Transverse colon (tissue), 4 donors: ENCODE results near the gene HIRIP3. TPM values are rescaled to one million over a fixed set of nuclear protein-coding genes. Genes with fewer than 3 reads are reported as not detected.

Experiments used
- DNase-seq: peaks from one replicate; pipeline ENCODE4 v3.0.0-alpha.2; 2019
- H3K27ac ChIP-seq, 4 donors: fragments of 200-600 bp; sonication (generic); 2 replicates each; pipeline ENCODE4 v1.5.1; 2016 to 2018; ENCODE audit warnings: inconsistent platforms in 4 of 4
- H3K27me3 ChIP-seq: fragments of 200-600 bp; sonication (generic); 2 replicates; pipeline ENCODE4 v1.5.1; 2017; ENCODE audit warnings: inconsistent platforms
- H3K36me3 ChIP-seq, 4 donors: fragments of 200-600 bp; sonication (generic); 2 replicates each; pipeline ENCODE4 v1.5.1; 2017 to 2019; ENCODE audit warnings: inconsistent platforms in 4 of 4
- H3K4me1 ChIP-seq, 4 donors: fragments of 200-600 bp; sonication (generic); 2 replicates each; pipeline ENCODE4 v1.5.1; 2017 to 2020; ENCODE audit warnings: inconsistent platforms in 4 of 4
- H3K4me3 ChIP-seq, 4 donors: fragments of 200-600 bp; sonication (generic); 1 replicate in 1 of 4; 2 replicates in 3 of 4; pipeline versions ENCODE4 v1.5.1 to v1.6.1; 2017 to 2019; ENCODE audit warnings: inconsistent platforms in 4 of 4
- H3K9me3 ChIP-seq, 2 donors: fragments of 200-600 bp; sonication (generic); 2 replicates each; pipeline ENCODE4 v1.5.1; 2017 to 2019; ENCODE audit warnings: inconsistent platforms in 2 of 2
- CTCF ChIP-seq, 5 experiments: fragments of 200-600 bp in 3 of 5; fragments of 450-650 bp in 2 of 5; sonication (generic) in 3 of 5; IDR thresholded peaks; 1 replicate in 2 of 5; 2 replicates in 3 of 5; pipeline ENCODE4 v1.5.1; 2016 to 2017; ENCODE audit warnings: antibody characterized with exemption in 5 of 5, inconsistent platforms in 3 of 5, mild to moderate bottlenecking in 2 of 5, moderate library complexity in 1 of 5
- EP300 ChIP-seq: sonication (generic); formaldehyde crosslinking; IDR thresholded peaks from one replicate; pipeline ENCODE4 v1.6.1; 2017; ENCODE audit warnings: antibody characterized with exemption, low read depth
- POLR2A ChIP-seq: fragments of 450-650 bp; IDR thresholded peaks from one replicate; pipeline ENCODE4 v1.6.1; 2016; ENCODE audit warnings: antibody characterized with exemption, mild to moderate bottlenecking, moderate library complexity
- POLR2AphosphoS5 ChIP-seq, 3 donors: sonication (generic); formaldehyde crosslinking; IDR thresholded peaks; one replicate each; pipeline ENCODE4 v1.6.1; 2016; ENCODE audit warnings: antibody characterized with exemption in 3 of 3
- WGBS, 2 donors: methylation state at CpG; one replicate each; pipeline ENCODE4 v1.1.5; 2018; ENCODE audit warnings: low coverage in 1 of 2; 5-methylcytosine and 5-hydroxymethylcytosine counted together
- in situ Hi-C, 4 donors: fragments of 200-750 bp; cut with MboI; loops; one replicate each; pipeline versions ENCODE4 v1.15.0 to v1.15.1; 2017; ENCODE audit warnings: low sequenced_read_pairs in 3 of 4, low pct_ligation_motif_present in 1 of 4, low pct_unique_long_range_greater_than_20kb in 1 of 4
- intact Hi-C: fragments of 100-400 bp; cut with DNase I; formaldehyde crosslinking; loops from one replicate; pipeline ENCODE4 v1.15.1; 2023; ENCODE audit warnings: low total_unique reads
- total RNA-seq, 4 donors: library from RNA; depleted of rRNA; stranded (reverse); fragments of >200 nt; gene quantifications; one replicate each; pipeline ENCODE4 v1.1.0, GENCODE V29; 2016

HIRIP3 gene
- total RNA-seq, 4 donors from 2014 or later = 1.8 to 11.7 (median 8.8) TPM

- peaks cover 25% of the 10 kb centered on the region for H3K27me3 ChIP-seq
- no peak overlapping the region for H3K4me3 ChIP-seq
- TF ChIP-seq POLR2A (no peak), CTCF (IDR thresholded peaks at IDR 0.05) (no peak), POLR2AphosphoS5 (IDR thresholded peaks at IDR 0.05) (no peak), EP300 (no peak)
- no peaks in the 10 kb centered on the region for H3K9me3 ChIP-seq
- 56 to 83% methylated on average over 1 to 18 of the region's 18 CpGs for WGBS, 2 donors
- DNase-seq = no peak
- H3K4me1 ChIP-seq = peaks cover 8 to 20% (median 17%) of the 10 kb centered on the region in 4 donors
- in situ Hi-C loops = loop anchor here in 2 of 4 donors (25.0 kb wide), 2 partner anchors 144 to 319 kb away; partner anchors contain the start of genes CDIPT (in 2 of the 2) and QPRT (in 1 of the 2)
- no peaks in the 10 kb centered on the region for H3K36me3 ChIP-seq
- intact Hi-C loops = no loop called here
- H3K27ac ChIP-seq = no peak overlapping the region
These were observed 10.7 kb upstream of the HIRIP3 start for GRCh38 chr16:30006095-30006473.

- Histone ChIP-seq H3K27ac (no peak overlapping the region), H3K4me3 (no peak overlapping the region), H3K4me1 (peaks cover 3 to 14% (median 11%) of the 10 kb centered on the region in 4 donors), H3K9me3 (no peaks in the 10 kb centered on the region), H3K27me3 (peaks cover 20% of the 10 kb centered on the region), H3K36me3 (no peaks in the 10 kb centered on the region)
- 61% methylated on average over 17 of the region's 35 CpGs; no CpG with 5 or more reads in 1 of the 2 donors for WGBS, 2 donors
- intact Hi-C loops (no loop called here), in situ Hi-C loops (loop anchor here in 2 of 4 donors (25.0 kb wide), 2 partner anchors 143 to 318 kb away; partner anchors contain the start of genes CDIPT (in 2 of the 2) and QPRT (in 1 of the 2))
- DNase-seq = peak; percentile 37
- peak in 1 of 3 donors; percentile 5 for TF ChIP-seq POLR2AphosphoS5 (IDR thresholded peaks at IDR 0.05)
- TF ChIP-seq CTCF (IDR thresholded peaks at IDR 0.05) = peak; percentile 83 to 87 (median 85)
- no peak for TF ChIP-seq POLR2A
These were observed 10.1 kb upstream of the HIRIP3 start for GRCh38 chr16:30005341-30006094.

- in situ Hi-C loops (loop anchor here in 2 of 4 donors (25.0 kb wide), 2 partner anchors 143 to 318 kb away; partner anchors contain the start of genes CDIPT (in 2 of the 2) and QPRT (in 1 of the 2)), intact Hi-C loops (no loop called here)
- DNase-seq = no peak
- Histone ChIP-seq H3K9me3 (no peaks in the 10 kb centered on the region), H3K27me3 (peaks cover 13% of the 10 kb centered on the region), H3K4me3 (no peak overlapping the region), H3K36me3 (no peaks in the 10 kb centered on the region), H3K27ac (no peak overlapping the region), H3K4me1 (peaks cover 0 to 8% (median 7%) of the 10 kb centered on the region in 4 donors)
- TF ChIP-seq EP300 = no peak
- 34% methylated on average over 9 of the region's 11 CpGs; no CpG with 5 or more reads in 1 of the 2 donors for WGBS, 2 donors
These were observed 9.4 kb upstream of the HIRIP3 start for GRCh38 chr16:30004811-30005242.

GRCh38 chr16:30004424-30004776 lies 9.0 kb upstream of the HIRIP3 start:
- intact Hi-C loops = no loop called here

More at GRCh38 chr16:30004424-30004776, 9.0 kb upstream of the HIRIP3 start:
- no peak for TF ChIP-seq CTCF (IDR thresholded peaks at IDR 0.05)
- no peak for TF ChIP-seq POLR2A
- no peak for TF ChIP-seq EP300
- TF ChIP-seq POLR2AphosphoS5 (IDR thresholded peaks at IDR 0.05) = no peak
- H3K9me3 ChIP-seq = no peaks in the 10 kb centered on the region
- DNase-seq = no peak
- peaks cover 0 to 8% (median 7%) of the 10 kb centered on the region in 4 donors for H3K4me1 ChIP-seq
- WGBS, 2 donors = 57% methylated on average over 11 of the region's 19 CpGs; no CpG with 5 or more reads in 1 of the 2 donors
- H3K27ac ChIP-seq = no peak overlapping the region
- H3K27me3 ChIP-seq = peaks cover 8% of the 10 kb centered on the region
- no peak overlapping the region for H3K4me3 ChIP-seq
- no peaks in the 10 kb centered on the region for H3K36me3 ChIP-seq
- in situ Hi-C loops = loop anchor here in 2 of 4 donors (25.0 kb wide), 2 partner anchors 142 to 317 kb away; partner anchors contain the start of genes CDIPT (in 2 of the 2) and QPRT (in 1 of the 2)
